GM18507 (cell line): Measurements from ENCODE around the gene TRMU.

Experiments used
- DNase-seq: peaks from one replicate; pipeline ENCODE4 v3.0.0; 2011; ENCODE audit warnings: low read depth; ENCODE audit not compliant: insufficient read length; ENCODE audit errors: extremely low spot score
- FAIRE-seq: peaks from 2 replicates; lab custom pipeline; 2011; peaks lifted over from hg19 to GRCh38; lab: Jason Lieb, UNC

TRMU gene, protein sequence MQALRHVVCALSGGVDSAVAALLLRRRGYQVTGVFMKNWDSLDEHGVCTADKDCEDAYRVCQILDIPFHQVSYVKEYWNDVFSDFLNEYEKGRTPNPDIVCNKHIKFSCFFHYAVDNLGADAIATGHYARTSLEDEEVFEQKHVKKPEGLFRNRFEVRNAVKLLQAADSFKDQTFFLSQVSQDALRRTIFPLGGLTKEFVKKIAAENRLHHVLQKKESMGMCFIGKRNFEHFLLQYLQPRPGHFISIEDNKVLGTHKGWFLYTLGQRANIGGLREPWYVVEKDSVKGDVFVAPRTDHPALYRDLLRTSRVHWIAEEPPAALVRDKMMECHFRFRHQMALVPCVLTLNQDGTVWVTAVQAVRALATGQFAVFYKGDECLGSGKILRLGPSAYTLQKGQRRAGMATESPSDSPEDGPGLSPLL

DNA sequence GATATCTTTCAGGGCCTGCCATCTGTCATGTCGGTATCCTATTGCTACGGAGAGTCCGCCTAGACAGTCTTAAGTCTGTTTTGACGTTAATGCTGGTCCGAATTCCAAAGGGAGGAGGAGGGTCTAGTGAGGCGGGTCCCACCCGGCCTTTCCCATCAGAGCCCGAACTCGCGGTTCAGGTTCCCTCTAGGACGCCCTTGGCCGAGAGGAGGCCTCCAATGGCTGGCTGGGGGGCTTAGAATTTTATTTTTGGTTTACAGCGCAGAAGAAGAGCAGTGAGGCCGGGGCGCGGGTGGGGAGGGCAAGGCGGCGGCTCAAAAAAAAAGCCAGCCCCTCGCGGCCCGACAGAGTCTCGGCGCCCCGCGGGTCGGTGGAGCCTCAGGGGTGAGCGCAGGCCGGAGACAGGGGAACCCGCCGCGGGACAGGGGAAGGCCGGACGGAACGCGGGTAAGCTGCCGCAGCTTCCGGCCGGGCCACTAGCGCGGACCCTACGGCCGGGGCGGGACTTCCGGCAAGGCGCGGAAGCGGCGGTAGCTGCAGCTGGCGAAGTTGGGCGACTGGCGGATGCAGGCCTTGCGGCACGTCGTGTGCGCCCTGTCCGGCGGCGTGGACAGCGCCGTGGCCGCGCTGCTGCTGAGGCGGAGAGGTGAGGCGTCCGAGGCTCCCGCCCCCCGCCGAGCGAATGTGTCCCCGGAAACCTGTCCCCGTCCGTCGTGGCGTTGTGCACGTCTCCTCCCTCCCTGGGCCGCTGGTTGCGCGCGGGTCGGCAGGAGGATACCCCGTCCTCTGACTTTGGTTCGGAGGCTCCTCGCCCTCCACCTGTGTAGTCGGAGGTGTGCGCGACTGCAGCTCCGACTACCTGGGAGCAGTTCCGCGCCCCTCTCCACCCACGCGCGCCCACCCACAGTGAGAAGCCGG is at the start of gene TRMU:
Gene TRMU (plus strand): TSS at position 514 of the 918 bp plus-strand sequence. CDS start 51 bp downstream, at position 565.
- peak; percentile 98 for DNase-seq
- FAIRE-seq = peak; percentile 85

DNA sequence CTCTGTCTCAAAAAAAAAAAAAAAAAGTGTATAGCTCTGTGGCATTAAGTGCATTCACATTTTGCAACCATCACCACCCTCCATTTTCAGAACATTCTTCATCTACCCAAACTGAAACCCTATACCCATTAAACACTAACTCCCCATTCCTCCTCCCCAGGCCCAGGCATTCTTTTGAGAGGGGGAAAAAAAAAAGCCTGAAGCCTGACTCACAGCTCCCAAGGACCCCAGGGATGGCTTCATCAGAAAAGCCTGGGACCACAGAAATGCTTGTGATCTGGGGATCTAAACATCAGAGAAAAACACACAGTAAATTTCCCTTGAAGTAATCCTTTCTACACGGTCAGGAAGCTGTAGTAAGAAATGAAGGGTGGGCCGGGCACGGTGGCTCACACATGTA is 49.5 kb upstream of the TRMU start:
- no peak for DNase-seq
- FAIRE-seq = no peak

DNA sequence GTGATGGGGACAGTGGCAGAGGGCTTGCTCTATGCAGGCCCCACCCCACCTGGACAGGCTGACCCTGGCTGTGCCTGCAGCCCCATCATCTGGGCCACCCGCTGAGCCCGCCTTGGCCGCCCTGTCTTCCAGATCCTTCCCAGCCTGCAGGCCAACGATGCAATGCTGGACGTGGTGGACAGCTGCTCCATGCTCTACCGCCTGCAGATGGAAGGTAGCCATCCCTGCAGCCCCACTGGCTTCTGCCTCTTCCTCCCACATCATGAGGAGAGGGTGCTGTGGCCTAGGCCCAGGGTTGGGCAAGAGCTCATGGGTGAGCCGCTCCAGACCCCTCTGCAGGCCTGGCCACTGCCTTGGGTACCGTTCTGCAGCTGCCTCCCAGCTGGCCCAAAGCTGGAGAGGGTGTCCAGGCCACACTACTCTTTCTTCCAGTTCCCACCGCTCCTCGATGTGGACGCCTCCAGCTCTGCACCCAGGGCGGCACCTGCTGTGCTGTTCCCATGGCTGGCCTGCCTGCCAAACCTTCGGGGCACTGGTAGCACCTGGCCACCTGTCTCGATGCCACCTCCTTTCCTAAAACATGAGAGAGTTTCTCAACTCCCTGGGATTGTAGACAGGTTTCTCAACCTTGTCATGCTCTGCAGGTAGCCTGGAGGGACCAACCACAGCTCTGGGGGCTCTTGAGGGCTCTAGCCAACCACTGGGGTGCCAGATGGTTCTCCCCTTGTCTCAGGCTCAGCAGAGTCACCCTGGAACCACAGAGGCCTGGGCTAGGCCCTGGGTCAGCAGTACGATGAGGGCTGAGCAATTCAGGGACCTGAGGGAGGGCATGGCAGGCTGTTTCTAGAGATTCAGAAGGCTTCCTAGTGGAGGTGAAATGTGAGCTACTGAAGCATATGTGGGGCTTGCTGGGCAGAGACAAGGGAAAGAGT is 48.3 kb upstream of the TRMU start:
- DNase-seq (no peak), FAIRE-seq (no peak)

DNA sequence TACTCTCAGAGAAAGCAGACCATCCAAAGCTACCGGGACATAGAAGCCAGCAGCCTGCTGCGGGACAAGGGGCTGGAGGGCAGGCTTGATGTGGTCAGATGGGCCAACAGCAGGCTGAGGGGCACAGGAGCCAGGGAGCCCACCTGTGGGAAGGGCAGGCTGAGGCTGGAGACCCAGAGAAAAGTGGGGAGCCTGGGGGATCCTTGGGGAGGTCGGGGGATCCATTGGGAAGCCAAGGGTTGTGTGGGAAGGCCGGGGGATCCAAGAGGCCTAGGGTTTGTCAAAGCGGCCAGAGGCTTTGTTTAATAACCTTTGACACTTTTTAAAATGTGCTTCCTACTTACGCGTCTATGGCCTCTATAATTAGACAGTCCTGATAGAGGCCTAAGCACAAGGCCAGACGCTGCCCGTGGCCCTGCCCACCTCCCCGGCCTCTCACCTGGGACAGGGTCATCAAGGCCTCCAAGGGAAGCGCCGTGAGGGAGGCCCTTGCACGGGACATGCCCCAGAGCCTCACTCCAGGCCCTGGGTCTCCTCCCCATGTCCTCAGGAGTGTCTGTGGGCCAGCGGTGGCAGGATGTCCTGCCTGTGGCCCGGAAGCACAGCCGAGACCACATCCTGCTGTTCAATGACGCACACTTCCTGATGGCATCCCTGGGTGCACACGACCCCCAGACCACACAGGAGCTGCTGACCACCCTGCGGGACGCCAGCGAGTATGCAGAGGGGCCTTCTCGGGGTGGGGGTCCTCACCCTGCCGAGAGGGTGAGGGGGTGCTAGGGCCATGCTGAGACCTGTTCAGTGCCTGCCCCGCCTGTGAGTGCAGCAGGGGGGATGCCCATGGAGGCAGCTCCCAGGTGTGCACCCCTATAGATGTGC is 47.4 kb upstream of the TRMU start:
- peak; percentile 96 for FAIRE-seq
- DNase-seq = peak; percentile 79

DNA sequence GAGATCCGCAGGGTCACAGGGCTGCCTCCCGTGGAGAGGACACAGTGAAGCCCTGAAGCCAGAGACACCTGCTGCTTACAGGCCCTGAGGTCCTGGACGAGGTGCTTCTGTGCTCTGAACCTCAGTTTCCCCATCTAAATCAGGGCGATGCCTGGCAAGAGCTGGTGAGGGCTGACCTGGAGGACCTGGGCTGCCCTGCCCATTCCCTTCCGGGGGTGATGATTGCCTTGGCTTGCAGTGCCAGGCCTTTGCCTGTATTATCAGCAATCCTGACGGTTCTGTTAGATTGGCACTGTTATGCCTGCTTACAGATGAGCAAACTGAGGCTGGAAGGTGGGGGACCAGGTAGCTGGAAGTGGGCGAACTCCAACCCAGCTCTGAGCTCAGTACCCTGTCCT is 46.7 kb upstream of the TRMU start:
- FAIRE-seq = no peak
- no peak for DNase-seq

DNA sequence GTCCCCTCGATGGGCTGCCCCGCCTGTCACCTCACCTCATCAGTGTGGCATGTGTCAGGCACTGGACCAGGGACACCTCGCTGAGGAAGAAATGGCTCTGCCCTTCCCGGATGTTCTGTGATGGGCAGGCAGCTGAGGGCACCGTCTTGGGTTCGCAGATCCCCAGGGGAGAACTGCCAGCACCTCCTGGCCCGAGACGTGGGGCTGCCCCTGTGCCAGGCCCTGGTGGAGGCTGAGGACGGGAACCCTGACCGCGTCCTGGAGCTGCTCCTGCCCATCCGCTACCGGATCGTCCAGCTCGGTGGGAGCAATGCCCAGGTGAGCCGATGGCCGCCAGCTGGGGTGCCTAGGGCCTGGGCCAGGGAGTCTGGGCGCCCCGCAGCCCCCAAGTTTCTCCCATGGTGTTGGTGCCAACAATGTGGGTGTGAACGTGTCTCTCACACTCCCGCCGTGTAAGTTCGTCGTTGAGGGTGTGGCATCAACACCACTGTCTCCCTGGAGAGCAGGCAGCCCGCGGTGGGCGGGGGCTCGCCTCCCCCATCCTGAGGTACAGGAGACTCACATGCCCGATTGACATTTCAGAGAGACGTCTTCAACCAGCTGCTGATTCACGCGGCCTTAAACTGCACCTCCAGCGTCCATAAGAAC is 46.1 kb upstream of the TRMU start:
- DNase-seq (no peak), FAIRE-seq (no peak)

DNA sequence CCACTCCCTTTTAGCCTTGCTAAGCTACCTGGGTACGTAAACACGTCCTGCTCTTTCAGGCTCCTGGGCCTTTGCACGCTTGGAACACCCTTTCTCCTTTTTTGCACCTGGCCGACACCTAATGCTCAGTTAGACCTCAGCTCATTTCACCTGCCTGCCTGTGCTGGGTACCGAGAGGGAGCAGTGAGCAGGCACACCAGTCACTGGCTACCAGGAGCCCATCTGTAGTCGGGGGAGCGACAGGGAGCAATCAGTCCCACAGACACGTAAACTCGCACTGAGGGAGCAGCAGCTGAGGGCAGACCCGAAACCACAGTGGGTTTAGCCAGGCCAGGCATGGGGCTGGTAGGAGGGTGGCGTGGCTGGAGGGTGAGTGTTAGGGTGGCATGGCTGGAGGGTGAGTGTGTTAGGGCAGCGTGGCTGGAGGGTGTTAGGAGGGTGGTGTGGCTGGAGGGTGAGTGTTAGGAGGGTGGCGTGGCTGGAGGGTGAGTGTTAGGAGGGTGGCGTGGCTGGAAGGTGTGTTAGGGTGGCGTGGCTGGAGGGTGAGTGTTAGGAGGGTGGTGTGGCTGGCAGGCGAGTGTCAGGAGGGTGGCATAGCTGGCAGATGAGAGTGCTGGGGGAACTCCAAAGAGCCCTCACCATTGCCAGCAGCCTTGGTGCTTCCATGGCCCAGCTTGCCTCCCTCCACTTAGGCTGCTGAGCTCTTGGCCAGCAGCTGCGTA is 45.2 kb upstream of the TRMU start:
- DNase-seq (no peak), FAIRE-seq (no peak)

DNA sequence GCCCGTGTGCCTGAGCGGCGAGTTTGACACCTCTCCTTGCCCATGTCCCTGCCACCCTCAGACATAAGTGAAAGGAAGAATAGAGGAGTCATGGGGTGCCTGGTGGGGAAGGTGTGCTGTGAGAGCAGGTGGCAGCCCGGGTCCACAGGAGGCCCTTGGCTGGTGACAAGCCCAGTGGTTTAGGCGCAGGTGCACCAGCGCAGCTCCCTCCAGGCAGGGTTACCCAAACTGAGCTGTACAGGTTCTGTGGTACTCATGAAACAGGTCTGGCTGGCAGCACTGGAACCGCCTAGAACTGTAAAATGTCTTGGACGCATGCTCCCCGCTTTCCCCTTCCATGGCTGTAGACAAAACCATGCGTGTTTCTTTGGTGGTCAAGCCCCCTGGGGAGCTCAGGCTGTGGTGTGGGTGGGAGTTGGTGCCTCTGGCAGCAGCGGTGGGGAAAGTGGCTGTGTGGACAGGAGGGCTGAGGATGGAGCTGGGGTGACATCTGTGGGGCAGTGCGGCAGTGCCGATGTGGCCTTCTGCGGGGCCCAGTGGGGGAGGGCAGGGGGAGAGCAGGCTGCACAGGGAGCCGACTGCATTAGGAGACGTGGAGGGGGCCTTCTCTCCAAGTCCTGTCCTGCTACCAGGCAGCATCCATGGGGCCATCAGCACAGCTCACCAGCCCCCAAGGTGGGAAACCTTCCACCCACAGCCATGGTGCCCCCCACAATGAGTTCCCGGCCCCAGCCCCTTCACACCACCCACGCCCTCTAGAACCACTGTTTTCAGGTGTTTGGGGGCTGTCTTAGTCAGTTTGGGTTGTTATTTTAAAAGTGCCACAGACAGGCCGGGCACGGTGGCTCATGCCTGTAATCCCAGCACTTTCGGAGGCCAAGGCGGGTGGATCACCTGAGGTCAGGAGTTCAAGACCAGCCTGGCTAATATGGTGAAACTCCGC is 44.4 kb upstream of the TRMU start:
- DNase-seq (no peak), FAIRE-seq (no peak)

DNA sequence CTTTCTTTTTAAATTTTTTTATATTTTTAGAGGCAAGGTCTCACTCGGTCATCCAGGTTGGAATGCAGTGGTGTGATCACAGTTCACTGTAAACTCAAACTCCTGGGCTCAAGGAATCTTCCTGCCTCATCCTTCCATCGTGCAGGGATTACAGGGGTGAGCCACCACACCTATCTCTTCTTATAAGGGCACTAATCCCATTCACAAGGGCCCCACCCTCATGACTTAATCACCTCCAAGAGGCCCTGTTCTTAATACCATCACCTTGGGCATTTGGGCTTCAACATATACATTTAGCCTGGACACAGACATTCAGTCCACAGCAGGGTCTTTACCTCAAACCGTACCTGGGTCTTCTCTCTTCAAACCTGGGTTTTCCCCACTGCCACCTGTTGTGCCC is 43.3 kb upstream of the TRMU start:
- no peak for FAIRE-seq

DNA sequence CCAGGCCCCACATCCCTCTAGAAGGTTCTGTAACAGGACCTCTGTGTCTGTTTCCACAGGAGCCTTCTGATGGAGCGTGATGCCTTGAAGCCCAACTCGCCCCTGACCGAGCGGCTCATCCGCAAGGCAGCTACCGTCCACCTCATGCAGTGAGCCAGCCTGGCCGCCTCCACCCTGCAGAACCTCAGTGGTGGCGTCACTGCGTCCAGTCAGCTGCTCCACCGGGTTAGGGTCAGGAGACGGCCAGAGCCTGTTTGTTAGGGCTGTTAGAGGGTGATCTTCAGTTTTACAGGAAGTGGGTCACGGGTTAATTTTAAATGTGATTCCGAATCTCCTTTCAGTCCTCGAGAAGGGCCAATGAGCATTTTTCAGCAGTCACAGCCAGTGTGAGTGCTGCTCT is 42.8 kb upstream of the TRMU start:
- no peak for FAIRE-seq
- DNase-seq = no peak

More for the DNA sequence above, 43.3 kb upstream of the TRMU start:
- no peak for DNase-seq

DNA sequence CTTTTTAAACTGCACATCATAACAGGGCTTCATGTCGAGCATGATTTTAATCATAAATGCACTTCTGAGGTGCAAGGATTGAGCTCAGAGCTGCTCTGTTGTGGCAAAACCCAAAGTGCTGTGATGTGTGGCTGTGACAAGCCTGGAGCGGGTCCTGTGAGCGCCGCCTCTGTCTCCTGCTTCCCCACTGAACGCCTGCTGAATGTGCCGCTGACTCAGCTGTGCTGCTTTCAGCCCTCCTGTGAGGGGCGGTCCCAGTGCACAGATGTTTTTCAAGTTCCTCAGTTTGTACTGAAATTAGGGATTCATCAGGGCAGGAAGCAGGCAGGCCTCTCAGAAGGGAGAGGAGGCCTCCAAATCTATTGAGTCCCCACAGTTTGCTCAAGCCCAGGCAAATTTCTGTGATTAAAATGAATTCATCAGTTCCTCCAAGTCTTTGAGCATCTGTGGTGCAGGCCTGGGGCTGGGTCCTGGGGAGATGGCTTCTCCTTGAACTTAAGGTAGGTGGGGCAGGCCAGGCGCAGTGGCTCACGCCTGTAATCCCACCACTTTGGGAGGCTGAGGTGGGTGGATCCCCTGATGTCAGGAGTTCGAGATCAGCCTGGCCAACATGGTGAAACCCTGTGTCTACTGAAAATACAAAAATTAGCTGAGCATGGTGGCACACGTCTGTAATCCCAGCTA is 41.8 kb upstream of the TRMU start:
- DNase-seq = no peak
- FAIRE-seq = no peak

DNA sequence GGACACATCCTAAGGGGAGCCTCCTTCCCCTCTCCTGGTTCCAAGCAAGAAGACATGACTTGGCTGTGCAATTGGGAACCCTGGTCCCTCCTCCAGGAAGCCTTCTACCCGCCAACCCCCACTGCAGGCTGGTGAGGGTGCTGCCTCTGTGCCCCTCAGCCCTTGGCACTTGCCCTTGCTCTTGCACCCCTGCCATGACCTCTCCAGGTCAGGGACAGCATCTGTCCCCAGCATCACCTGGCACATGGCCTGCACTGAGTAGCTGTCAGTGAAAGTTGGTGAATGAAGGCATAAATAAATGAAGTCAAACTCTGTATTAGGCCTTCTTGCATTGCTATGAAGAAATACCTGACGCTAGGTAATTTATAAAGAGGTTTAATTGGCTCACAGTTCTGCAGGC is 40.7 kb upstream of the TRMU start:
- FAIRE-seq (no peak), DNase-seq (no peak)

DNA sequence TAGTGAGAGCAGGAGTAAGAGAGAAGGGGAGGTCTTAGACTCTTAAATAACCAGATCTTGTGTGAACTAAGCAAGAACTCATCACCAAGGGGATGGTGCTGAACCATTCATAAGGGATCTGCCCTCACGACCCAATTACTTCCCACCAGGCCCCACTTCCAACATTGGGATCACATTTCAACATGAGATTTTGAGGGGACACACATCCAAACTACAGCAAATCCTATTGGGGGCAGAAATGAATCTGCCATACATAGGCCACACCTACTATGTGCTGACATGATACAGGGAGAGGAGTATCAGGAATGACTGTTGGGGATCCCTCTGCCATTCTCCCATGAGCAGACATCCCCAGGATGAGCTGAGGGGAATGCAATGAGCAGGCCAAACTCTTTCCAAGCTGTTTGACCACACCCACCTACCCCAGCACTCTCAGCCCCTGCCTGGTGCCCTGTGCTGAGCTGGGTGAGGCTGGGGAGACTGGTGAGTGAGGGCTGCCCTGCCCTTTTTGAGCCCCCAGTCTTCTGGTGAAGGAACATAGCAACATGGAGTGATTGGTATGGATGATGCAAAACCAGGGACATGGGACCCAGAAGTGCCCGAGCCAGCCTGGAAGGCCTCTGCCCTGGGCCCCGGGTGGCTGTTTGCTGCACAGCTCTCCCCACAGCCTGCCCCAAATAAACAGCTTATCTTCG is 40.1 kb upstream of the TRMU start:
- no peak for DNase-seq

DNA sequence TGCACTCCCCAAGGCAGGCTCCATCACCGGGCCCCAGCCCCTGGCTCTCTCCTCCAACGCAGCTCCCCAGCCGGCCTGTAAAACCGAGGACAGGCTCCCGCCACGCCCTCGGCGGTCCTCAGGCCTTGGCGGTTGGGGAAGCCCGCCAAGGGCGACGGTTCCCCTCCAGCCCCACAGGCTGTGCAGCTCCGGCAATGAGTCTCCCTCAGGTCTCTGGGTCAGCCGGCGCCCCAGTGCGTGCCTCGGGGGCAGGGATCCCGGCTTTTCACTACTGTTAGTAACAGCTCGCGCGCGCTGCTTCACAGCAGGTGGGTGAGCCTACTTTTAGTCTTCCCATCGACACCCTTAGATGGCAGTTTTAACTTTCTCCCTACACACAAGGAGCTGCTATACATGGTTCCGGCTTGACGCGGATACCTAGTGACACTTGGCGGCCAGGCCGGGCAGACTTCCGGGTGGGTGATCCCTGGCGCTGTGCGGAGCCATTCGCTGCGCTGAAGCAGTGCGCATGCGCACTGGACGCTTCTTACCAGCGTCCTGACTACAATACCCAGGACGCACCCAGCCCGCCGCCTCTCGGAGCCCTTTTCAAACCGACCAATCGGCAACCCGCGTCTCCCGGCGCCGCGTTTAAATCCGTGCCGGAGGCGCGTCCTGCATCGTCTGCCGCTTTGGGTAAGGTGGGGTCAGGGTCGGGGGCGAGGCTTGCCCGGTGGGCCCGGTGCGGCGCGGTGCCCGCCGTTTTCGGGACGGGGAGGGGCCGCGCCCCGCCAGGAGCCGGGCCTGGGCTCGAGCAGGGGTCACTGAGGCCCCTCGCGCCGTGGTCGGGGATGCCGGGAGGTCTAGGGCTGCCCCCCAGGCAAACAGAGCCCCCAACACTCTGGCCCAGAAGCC is 39.0 kb upstream of the TRMU start, which contains the start of gene GTSE1:
Gene GTSE1 (plus strand): TSS at position 614 of the 894 bp plus-strand sequence. CDS start 531 bp downstream, outside the sequence.
- FAIRE-seq (peak; percentile 98), DNase-seq (peak; percentile 99)

More for the DNA sequence above, 40.1 kb upstream of the TRMU start:
- no peak for FAIRE-seq
